A673 (cell line): Measurements from ENCODE around the gene TMCC1. TPM values are rescaled to one million over a fixed set of nuclear protein-coding genes. Genes with fewer than 3 reads are reported as not detected.

Source experiments
- BruUV-seq: library from RNA; stranded (reverse); fragments of 400-500 nt; replicated peaks from 2 replicates; lab custom pipeline; 2021; lab: Mats Ljungman, UMichigan
- CTCF ChIA-PET: fragments of 300-600 bp; sonication (Branson Sonifier 250); formaldehyde crosslinking; loops from one replicate; lab custom pipeline; 2022; ENCODE audit warnings: antibody characterized with exemption; lab: Charles Lee
- POLR2A ChIA-PET: fragments of 300-600 bp; sonication (Branson Sonifier 250); formaldehyde crosslinking; loops from one replicate; lab custom pipeline; 2022; ENCODE audit warnings: antibody characterized with exemption; ENCODE audit not compliant: low non-redundant PET; lab: Charles Lee
- DNase-seq: peaks from one replicate; pipeline ENCODE4 v3.0.0-alpha.2; 2015; ENCODE audit warnings: low spot score
- H3K27ac ChIP-seq: fragments of 200-600 bp; sonication (generic); 2 replicates; pipeline ENCODE4 v1.5.1; 2016; ENCODE audit warnings: mixed run types, low read depth, mild to moderate bottlenecking, mixed read lengths, antibody characterized with exemption, low read length; ENCODE audit not compliant: poor library complexity, severe bottlenecking
- H3K27me3 ChIP-seq: fragments of 200-600 bp; sonication (generic); replicated peaks from 2 replicates; pipeline ENCODE4 v1.6.1; 2017; ENCODE audit warnings: mixed run types, low read depth, mild to moderate bottlenecking, mixed read lengths, antibody characterized with exemption, low read length; ENCODE audit not compliant: insufficient read depth, poor library complexity
- H3K36me3 ChIP-seq: fragments of 200-600 bp; sonication (generic); 2 replicates; pipeline ENCODE4 v1.6.1; 2016; ENCODE audit warnings: mixed run types, mild to moderate bottlenecking, mixed read lengths, antibody characterized with exemption, low read length; ENCODE audit not compliant: insufficient read depth, poor library complexity, severe bottlenecking
- H3K4me1 ChIP-seq: fragments of 200-600 bp; sonication (generic); 2 replicates; pipeline ENCODE4 v1.6.1; 2017; ENCODE audit warnings: mixed run types, mild to moderate bottlenecking, mixed read lengths, antibody characterized with exemption, low read length; ENCODE audit not compliant: insufficient read depth, poor library complexity, severe bottlenecking
- H3K4me3 ChIP-seq: fragments of 200-600 bp; sonication (generic); 2 replicates; pipeline ENCODE4 v1.5.1; 2016; ENCODE audit warnings: low read depth, mixed run types, mild to moderate bottlenecking, mixed read lengths, low read length; ENCODE audit not compliant: poor library complexity, severe bottlenecking
- H3K9me3 ChIP-seq: fragments of 200-600 bp; sonication (generic); 2 replicates; pipeline ENCODE4 v1.6.1; 2016; ENCODE audit warnings: mixed run types, low read depth, mild to moderate bottlenecking, mixed read lengths, antibody characterized with exemption, low read length; ENCODE audit not compliant: poor library complexity, severe bottlenecking
- EZH2 ChIP-seq: fragments of 200-600 bp; sonication (generic); IDR thresholded peaks from 2 replicates; pipeline ENCODE4 v1.6.1; 2017; ENCODE audit warnings: borderline replicate concordance, low read depth, mild to moderate bottlenecking, mixed read lengths, antibody characterized with exemption, low read length; ENCODE audit not compliant: poor library complexity, severe bottlenecking
- intact Hi-C: fragments of 100-400 bp; cut with micrococcal nuclease; formaldehyde crosslinking; loops from one replicate; pipeline ENCODE4 v1.10.0; 2022; ENCODE audit not compliant: unreplicated experiment
- total RNA-seq: library from RNA; stranded (reverse); gene quantifications from 2 replicates; pipeline ENCODE4 v1.2.3, GENCODE V29; 2021
- TF ChIP-seq, protein P1 (sequence below): fragments of 300-800, 200-600 bp; sonication (generic); conservative IDR thresholded peaks from 2 replicates; pipeline ENCODE4 v1.5.1; 2017; ENCODE audit warnings: low read depth, mild to moderate bottlenecking, antibody characterized with exemption, low read length, moderate library complexity, mixed read lengths

TMCC1 gene
- total RNA-seq, 1 experiment from 2014 or later = 29.4 TPM

DNA sequence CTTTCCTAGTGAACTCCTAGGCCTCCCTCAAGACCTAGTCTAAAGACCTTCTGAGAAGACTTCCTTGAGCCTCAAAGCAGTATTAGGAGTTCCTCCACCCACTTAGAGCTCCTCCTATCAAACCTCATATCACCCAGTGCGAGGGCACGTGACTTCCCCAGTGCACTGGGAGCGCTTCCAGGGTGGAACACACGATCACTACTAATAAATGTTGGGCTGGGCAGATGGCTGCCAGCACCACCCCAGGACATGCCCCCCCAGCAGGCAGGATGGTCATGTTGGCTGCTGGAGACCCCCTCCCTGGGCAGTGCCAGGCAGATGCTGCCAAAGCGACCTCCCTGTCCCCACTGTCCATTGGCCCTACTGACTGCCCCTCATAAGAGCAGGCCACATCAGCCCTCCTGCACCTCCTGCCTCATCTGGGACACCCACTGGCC lies 278.6 kb downstream of the TMCC1 start:
- no peak for TF ChIP-seq EZH2
- TF ChIP-seq, protein P1, sequence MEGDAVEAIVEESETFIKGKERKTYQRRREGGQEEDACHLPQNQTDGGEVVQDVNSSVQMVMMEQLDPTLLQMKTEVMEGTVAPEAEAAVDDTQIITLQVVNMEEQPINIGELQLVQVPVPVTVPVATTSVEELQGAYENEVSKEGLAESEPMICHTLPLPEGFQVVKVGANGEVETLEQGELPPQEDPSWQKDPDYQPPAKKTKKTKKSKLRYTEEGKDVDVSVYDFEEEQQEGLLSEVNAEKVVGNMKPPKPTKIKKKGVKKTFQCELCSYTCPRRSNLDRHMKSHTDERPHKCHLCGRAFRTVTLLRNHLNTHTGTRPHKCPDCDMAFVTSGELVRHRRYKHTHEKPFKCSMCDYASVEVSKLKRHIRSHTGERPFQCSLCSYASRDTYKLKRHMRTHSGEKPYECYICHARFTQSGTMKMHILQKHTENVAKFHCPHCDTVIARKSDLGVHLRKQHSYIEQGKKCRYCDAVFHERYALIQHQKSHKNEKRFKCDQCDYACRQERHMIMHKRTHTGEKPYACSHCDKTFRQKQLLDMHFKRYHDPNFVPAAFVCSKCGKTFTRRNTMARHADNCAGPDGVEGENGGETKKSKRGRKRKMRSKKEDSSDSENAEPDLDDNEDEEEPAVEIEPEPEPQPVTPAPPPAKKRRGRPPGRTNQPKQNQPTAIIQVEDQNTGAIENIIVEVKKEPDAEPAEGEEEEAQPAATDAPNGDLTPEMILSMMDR = no peak
- POLR2A ChIA-PET = no interaction called here
- no peaks in the 10 kb centered on the region for H3K9me3 ChIP-seq
- no peaks in the 10 kb centered on the region for H3K36me3 ChIP-seq
- H3K4me3 ChIP-seq = no peak overlapping the region
- no peaks in the 10 kb centered on the region for H3K27me3 ChIP-seq
- no TSS peak for BruUV-seq
- no peaks in the 10 kb centered on the region for H3K4me1 ChIP-seq
- intact Hi-C loops = no loop called here
- DNase-seq = no peak
- H3K27ac ChIP-seq = no peak overlapping the region
- CTCF ChIA-PET = no interaction called here

DNA sequence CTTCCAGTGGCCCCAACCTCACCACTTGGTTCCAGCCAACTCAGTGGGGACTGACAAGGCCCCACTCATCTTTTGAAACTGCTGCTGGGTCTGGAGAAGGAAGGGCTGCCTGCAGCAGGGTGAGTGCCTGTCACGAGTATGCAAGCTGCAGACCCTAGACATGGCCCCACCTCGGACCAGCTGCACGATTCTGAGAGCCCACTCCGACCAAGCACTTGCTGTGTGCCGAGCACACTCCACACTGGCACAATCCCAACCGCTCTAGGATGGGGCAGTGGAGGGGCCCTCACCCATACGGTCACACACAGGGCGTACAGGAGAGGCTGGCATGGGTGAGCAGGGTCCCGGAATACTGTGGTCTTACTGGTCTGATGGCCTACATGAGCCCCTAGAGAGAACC lies 279.1 kb downstream of the TMCC1 start:
- ChIA-PET CTCF (no interaction called here), POLR2A (no interaction called here)
- Histone ChIP-seq H3K4me1 (no peaks in the 10 kb centered on the region), H3K36me3 (no peaks in the 10 kb centered on the region), H3K9me3 (no peaks in the 10 kb centered on the region), H3K27me3 (no peaks in the 10 kb centered on the region), H3K27ac (no peak overlapping the region), H3K4me3 (no peak overlapping the region)
- BruUV-seq = no TSS peak
- TF ChIP-seq EZH2 = no peak
- TF ChIP-seq, protein P1 = no peak
- DNase-seq = no peak
- intact Hi-C loops = no loop called here

DNA sequence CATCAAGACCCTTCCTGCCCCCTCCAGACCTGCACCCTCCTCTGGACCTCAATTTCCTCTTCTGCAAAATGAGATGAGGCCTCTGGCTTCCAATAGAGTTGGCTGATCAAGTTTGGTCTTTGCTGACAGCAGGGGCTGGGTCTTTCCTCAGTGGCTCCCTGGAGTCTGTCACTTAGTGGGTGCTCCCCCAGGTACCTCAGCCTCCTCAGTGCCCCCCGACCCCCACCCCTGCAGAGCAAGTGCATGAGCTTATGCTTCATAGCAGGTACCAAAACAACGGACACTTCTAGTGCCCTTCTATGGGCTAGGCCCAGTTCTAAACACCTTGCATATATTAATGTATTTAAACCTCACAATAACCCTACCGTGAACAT lies 280.2 kb downstream of the TMCC1 start:
- Histone ChIP-seq H3K27me3 (no peaks in the 10 kb centered on the region), H3K27ac (no peak overlapping the region), H3K4me3 (no peak overlapping the region), H3K4me1 (peaks cover 6% of the 10 kb centered on the region), H3K9me3 (no peaks in the 10 kb centered on the region), H3K36me3 (no peaks in the 10 kb centered on the region)
- ChIA-PET POLR2A (no interaction called here), CTCF (interaction anchor here (0.5 kb wide), 1 partner anchor 237 kb away, joined by 6 read pairs; no protein-coding TSS in a partner anchor)
- DNase-seq = no peak
- intact Hi-C loops = no loop called here
- no TSS peak for BruUV-seq
- no peak for TF ChIP-seq EZH2
- TF ChIP-seq, protein P1 = no peak
